BE2C (cell line): ENCODE measurements around the gene COL23A1.

Experiments used
- DNase-seq: peaks from one replicate; pipeline ENCODE4 v3.0.0-alpha.2; 2020
- H3K27me3 ChIP-seq: fragments of 250-450 bp; sonication (Bioruptor Pico); 2 replicates; pipeline ENCODE4 v1.5.1; 2020; ENCODE audit warnings: mild to moderate bottlenecking
- H3K36me3 ChIP-seq: fragments of 250-450 bp; sonication (Bioruptor Pico); 2 replicates; pipeline ENCODE4 v1.5.1; 2020; ENCODE audit warnings: mild to moderate bottlenecking
- H3K4me1 ChIP-seq: fragments of 250-450 bp; sonication (Bioruptor Pico); 2 replicates; pipeline ENCODE4 v1.5.1; 2020
- H3K4me3 ChIP-seq: 2 replicates; pipeline ENCODE4 v1.5.1; 2011; ENCODE audit warnings: low read depth, low read length
- H3K9me3 ChIP-seq: fragments of 250-450 bp; sonication (Bioruptor Pico); 2 replicates; pipeline ENCODE4 v1.5.1; 2020
- TF ChIP-seq, protein P1 (sequence below): IDR thresholded peaks from 2 replicates; pipeline ENCODE4 v1.5.1; 2012; ENCODE audit warnings: mild to moderate bottlenecking, low read depth, low read length

The COL23A1 gene

DNA sequence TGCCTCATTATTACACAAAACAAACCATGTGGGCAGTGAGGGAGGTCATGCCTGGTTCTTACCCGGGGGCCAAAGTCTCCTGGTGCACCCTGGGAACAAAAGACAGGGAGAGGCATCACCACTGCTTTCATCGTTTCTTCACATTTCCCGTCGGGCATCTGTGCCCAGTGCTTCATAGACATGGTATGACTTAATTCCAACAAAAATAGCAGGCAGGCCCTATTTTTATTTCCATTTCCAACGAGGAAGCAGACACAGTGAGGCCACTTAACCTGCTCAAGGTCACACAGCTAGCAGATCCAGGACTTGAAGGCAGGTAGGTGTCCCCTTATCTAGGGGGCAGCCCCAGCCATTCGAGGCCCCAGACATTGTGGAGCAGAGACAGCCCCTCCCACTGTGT lies 322.9 kb downstream of the COL23A1 start:
- no peaks in the 10 kb centered on the region for H3K9me3 ChIP-seq
- no peak for DNase-seq
- TF ChIP-seq, protein P1, sequence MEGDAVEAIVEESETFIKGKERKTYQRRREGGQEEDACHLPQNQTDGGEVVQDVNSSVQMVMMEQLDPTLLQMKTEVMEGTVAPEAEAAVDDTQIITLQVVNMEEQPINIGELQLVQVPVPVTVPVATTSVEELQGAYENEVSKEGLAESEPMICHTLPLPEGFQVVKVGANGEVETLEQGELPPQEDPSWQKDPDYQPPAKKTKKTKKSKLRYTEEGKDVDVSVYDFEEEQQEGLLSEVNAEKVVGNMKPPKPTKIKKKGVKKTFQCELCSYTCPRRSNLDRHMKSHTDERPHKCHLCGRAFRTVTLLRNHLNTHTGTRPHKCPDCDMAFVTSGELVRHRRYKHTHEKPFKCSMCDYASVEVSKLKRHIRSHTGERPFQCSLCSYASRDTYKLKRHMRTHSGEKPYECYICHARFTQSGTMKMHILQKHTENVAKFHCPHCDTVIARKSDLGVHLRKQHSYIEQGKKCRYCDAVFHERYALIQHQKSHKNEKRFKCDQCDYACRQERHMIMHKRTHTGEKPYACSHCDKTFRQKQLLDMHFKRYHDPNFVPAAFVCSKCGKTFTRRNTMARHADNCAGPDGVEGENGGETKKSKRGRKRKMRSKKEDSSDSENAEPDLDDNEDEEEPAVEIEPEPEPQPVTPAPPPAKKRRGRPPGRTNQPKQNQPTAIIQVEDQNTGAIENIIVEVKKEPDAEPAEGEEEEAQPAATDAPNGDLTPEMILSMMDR, result no peak
- no peaks in the 10 kb centered on the region for H3K27me3 ChIP-seq
- H3K4me1 ChIP-seq, result no peaks in the 10 kb centered on the region
- H3K36me3 ChIP-seq, result no peaks in the 10 kb centered on the region
- no peak overlapping the region for H3K4me3 ChIP-seq

DNA sequence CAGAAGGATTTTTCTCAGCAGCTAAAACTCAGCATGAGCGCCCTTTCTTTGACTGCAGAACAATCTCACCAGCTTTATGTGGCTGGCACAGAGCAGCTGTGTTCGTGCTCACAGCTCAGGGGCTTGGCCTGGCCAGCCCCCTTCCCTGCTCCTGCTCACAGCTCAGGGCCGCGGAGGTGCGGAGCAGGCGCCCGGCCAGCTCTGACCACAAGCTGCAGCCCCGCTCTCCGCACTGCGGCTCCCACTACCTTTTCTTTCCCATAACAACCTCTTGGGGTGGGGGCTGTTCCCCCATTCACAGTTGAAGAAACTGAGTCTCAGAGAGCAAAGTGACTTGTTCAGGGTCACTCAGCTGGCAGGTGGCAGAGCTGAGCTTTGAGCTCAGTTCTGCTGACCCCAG lies 323.6 kb downstream of the COL23A1 start:
- H3K36me3 ChIP-seq, result no peaks in the 10 kb centered on the region
- H3K4me1 ChIP-seq, result no peaks in the 10 kb centered on the region
- no peaks in the 10 kb centered on the region for H3K9me3 ChIP-seq
- no peak for DNase-seq
- TF ChIP-seq, protein P1, result no peak
- no peak overlapping the region for H3K4me3 ChIP-seq
- no peaks in the 10 kb centered on the region for H3K27me3 ChIP-seq

DNA sequence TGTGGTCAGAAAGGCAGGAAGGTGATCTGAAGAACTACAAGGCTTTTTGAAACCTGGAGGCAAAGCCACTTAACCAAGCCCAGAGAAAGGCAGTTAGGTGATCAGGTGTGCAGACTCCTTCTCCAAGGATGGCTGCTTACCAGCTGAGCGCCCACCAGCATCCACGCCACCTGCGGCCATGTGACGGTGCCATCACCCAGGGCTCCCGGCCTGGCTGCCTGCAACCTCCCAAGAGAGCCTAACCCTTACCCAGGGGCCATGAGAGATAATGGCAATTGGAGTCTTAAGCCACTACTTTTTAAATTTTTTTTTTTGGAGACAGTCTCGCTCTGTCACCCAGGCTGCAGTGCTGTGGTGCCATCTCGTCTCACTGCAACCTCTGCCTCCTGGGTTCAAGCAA lies 324.4 kb downstream of the COL23A1 start:
- no peak overlapping the region for H3K4me3 ChIP-seq
- no peaks in the 10 kb centered on the region for H3K27me3 ChIP-seq
- H3K4me1 ChIP-seq, result no peaks in the 10 kb centered on the region
- TF ChIP-seq, protein P1, result no peak
- H3K9me3 ChIP-seq, result no peaks in the 10 kb centered on the region
- H3K36me3 ChIP-seq, result no peaks in the 10 kb centered on the region
- no peak for DNase-seq

DNA sequence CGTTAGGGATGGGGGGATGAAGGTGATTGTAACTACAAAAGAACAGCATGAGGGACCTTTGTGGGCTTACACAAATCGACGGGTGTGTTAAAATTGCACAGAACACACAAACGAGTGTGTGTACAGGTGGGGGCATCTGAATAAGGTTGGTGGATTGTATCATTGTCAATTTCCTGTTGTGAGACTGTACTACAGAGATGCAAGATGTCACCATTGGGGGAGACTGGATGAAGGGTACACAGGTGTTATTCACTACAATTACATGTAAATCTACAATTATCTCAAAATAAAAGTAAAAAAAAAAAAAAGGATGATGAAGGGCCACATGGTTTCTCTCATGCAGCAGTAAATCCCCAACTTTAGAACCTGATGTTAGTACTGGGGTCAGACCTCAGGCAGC lies 326.1 kb downstream of the COL23A1 start:
- no peaks in the 10 kb centered on the region for H3K4me1 ChIP-seq
- H3K4me3 ChIP-seq, result no peak overlapping the region

DNA sequence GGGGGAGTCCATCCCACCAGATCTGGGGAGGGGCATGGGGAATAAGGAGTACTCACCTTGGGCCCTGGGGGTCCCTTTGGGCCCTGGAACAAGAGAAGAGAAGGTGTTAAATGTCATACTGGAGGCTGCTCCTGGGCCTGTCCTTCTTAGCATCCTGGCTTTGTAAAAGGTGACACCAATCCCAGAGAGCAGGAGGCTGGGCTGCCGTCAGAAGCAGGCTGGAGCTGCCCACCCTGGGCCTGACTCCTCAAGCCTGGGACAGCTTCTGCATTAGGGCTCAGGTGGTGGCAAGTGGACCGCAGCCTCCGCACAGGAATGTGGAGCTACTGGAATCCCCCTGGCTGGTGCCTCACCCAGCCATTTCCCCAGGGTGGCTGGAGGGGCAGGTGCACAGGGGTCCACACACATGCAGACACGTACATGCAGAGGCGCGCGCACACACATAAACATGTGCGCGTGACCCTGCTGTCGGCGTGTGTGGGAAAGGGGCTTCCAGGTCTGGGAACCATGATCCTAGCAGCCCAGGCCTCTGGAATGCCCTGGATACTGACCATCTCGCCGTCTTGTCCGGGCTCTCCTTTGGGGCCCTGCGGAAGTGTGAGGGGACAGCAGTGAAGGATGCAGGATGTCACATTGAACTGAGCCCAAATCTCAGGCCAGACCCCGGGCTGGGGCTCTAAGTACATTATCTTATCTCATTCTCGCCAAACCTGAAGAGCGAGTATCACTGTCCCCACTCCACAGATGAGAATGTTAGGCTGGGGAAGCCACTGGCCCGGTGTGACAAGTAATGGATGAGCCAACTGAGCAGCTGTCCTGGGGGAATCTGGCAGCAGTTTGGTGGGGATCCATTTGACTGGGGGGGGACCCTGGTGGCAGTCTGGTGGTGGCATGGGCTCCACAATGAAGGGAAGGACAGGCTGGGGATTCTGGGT lies 328.3 kb downstream of the COL23A1 start:
- H3K4me1 ChIP-seq, result no peaks in the 10 kb centered on the region
- no peaks in the 10 kb centered on the region for H3K27me3 ChIP-seq
- no peak for DNase-seq
- H3K9me3 ChIP-seq, result no peaks in the 10 kb centered on the region
- H3K4me3 ChIP-seq, result no peak overlapping the region
- no peaks in the 10 kb centered on the region for H3K36me3 ChIP-seq
- TF ChIP-seq, protein P1, result no peak

More for the DNA sequence above, 326.1 kb downstream of the COL23A1 start:
- no peaks in the 10 kb centered on the region for H3K9me3 ChIP-seq
- no peaks in the 10 kb centered on the region for H3K27me3 ChIP-seq
- TF ChIP-seq, protein P1, result no peak
- no peak for DNase-seq
- no peaks in the 10 kb centered on the region for H3K36me3 ChIP-seq
